Midbrain (tissue), 1 donor: ENCODE measurements around the gene MYH10.

Experiments
- DNase-seq: peaks from one replicate; lab custom pipeline; 2025; lab: John Stamatoyannopoulos, UW

The MYH10 gene

DNA sequence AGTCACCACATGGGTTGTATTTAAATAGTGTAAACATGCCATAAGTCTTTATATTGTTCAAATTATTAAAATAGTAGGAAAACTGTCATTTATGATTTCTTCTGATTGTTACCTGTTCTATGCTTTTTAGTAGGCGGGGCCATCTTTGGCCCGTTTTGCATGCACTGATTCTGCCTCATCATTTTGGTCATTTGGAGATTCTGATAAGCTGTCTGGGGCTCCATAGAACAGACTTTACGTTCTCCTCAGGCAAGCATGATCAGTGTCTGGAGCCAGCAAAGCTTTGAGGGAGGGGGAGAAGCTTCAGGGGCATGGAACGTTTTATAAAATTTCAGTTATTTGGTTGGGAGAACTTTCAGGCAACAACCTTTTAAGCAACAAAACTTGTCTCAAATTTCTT lies 186.0 kb downstream of the MYH10 start:
- DNase-seq, result no peak

GRCh38 chr17:8443756-8444155 lies 186.8 kb downstream of the MYH10 start:
- no peak for DNase-seq

DNA sequence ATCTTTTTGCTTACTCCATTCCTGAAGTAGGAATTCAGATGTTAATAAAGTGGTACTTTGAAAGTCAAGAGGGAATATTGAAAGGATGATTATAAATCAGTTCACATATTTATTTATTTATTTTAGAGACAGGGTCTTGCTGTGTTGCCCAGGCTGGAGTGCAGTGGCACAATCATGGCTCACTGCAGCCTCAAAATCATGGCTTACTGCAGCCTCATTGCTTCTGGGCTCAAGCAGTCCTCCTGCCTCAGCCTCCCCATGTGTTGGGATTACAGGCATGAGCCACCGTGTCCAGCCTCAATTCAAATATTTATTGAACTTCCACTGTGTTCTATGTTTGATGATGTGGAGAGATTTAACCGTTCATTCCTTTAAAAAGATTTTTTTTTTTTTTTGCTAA lies 188.2 kb downstream of the MYH10 start:
- DNase-seq, result no peak

GRCh38 chr17:8441690-8442089 lies 188.8 kb downstream of the MYH10 start:
- no peak for DNase-seq

DNA sequence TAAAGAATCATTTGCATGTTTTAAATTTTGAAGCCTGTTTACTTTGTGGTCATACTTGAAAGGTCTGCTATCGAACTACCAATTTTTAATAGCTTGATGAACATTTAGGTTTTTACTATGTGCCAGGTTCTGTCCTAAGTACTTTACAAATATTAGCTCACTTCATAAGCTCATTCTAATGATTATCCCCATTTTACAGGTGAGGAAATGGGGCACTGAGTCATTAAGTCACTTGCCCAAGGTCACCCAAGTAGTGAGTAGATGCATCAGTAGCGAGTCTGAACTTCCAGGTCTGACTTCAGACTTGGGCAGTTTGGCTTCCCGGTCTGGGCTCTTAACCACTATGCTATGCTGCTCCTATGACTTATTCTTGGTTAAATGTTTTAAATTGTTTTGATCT lies 190.8 kb downstream of the MYH10 start:
- DNase-seq, result no peak

DNA sequence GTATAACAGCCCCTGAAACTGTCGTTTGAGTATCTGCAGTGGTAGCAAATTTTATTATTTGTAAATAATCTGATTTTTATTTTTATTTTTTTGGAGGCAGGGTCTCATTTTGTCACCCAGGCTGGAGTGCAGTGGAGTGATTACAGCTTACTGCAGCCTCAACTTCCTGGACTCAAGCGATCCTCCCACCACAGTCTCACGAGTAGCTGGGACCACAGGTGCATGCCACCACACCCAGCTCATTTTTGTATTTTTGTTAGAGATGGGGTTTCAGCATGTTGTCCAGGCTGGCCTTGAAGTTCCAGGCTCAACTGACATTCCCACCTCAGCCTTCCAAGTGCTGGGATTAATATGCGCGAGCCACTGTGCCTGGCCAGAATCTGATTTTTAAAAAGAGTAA lies 192.1 kb downstream of the MYH10 start:
- DNase-seq, result no peak

DNA sequence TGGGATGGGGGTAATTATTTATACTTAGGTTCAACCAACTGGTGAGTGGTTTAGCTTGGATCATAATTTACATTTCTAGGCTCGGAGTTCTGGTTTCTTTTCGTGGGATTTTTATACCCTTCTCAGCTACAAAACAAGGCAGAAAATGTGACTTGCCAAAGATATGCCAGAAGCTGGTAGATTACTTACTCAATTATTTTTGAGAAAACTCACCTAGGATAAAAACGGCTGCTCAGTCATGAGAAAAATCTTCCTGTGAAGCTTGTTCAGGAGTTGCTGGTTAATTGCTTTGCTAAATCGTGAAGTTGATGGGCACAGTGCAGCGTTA lies 193.7 kb downstream of the MYH10 start:
- no peak for DNase-seq

- DNase-seq, result no peak
These were observed 194.2 kb downstream of the MYH10 start for GRCh38 chr17:8436169-8436843.

DNA sequence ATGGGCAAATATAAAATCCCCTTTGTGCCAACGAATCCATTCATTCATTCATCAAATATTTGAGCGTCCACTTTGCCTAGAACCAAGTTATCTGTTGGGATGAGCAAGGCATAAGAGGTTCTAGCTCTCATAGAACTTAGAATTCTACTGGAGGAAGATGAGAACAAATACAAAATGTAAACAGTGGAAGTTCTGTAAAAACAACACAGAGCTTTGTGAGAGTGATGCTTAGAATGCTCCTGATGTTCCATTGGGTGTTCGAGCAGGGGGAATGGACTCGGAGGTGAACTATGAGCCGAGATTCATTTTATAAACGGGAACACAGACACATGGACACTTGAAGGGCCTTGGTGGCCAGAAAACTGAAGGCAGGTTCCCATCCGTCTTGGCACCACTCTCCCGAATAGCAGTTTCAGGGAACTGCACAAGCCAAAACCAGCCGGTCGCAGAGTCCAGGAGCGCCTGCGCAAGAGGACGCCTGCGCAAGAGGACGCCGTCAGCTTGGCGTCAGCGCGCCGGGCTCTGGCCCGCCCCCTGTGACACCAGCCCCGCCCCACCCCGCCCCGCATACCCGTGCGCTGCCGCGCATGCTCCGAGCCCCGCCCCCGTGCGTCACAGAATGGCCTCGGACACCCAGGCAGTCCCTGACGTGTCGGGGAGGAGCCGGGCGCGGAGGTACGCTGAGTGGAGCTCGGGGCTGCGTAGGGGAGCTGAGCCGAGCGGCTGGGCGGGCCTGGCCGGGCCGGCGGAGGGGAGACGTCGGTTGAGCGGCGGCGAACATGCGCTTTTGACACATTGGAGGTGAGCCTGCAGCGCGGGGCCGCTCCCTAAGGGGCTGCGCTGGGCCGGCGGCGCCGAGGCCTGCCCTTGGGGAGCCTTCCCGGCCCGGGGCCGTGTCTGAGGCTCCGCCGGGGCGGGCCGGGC lies 195.0 kb downstream of the MYH10 start, which contains the start of gene NDEL1:
Gene NDEL1 (plus strand): TSS at position 640 of the 924 bp plus-strand sequence. CDS start 8,388 bp downstream, outside the sequence.
- DNase-seq, result peak; percentile 98

- DNase-seq, result no peak
These were observed 199.6 kb downstream of the MYH10 start for GRCh38 chr17:8430966-8431365.

DNA sequence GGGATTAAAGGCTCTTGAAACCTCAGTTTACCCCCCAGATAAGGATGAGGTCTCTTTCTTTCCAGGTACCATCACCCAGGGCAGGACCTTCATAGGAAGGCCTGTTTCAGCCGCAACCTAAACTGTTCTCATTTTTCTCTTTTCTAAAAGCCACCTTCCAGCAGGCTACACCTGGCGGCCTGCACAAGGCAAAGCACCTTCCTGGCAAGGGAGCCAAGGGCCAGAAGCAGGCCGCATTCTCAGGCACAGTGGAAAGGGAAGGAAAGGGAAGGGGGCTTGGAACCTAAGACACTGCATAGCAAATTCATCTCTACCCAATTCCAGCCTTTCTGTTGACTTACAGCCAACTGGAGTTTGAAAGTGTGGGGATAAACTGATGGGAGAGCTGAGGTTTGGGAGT lies 203.7 kb downstream of the MYH10 start:
- DNase-seq, result no peak

DNA sequence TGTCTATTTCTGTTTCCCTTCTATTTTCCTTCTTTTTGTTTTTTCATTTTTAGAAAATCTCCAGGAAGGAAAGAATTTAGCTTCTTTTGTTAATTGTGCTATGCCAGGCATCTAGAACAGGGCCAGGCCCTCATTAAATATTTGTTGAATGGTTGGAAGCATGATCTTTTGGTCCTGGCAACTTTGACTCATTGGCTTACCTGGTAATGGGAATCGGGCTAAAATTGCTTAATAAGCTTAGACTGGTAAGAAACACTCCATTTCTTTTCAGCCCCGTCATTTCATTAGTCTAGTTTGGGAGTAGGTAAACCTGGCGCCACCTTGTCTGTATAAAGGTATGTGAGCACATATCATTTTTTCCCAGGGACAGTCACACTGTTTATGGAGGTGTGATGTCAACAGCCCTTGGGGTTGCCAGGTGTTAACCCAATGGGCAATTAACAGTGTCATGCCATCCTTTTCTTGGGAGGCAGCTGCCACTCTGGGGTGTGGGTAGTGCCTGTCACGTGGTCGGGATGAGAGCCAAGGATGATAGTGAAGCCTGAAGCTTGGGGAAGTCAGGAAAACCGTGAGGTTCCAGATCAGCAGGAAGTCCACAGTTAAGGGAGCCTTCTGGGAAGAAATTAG lies 204.3 kb downstream of the MYH10 start:
- DNase-seq, result no peak
